SK-N-MC (cell line): ENCODE data around the gene ATXN7.

Source experiments
- EZH2 ChIP-seq: fragments of 200-600 bp; sonication (generic); IDR thresholded peaks from one replicate; pipeline ENCODE4 v1.6.1; 2017; ENCODE audit warnings: antibody characterized with exemption
- FOXP2 ChIP-seq: optimal IDR thresholded peaks from 2 replicates; pipeline ENCODE3; 2011; ENCODE audit warnings: mild to moderate bottlenecking, moderate library complexity; ENCODE audit not compliant: insufficient read depth; ENCODE audit errors: extremely low read length, control extremely low read depth
- POLR2AphosphoS5 ChIP-seq: IDR thresholded peaks from 2 replicates; pipeline ENCODE4 v1.6.1; 2012; ENCODE audit warnings: mild to moderate bottlenecking, low read depth, low read length, borderline replicate concordance

GRCh38 chr3:64046592-64046991 is 182.9 kb downstream of the ATXN7 start:
- TF ChIP-seq EZH2: no peak
- no peak for TF ChIP-seq POLR2AphosphoS5
- TF ChIP-seq FOXP2: no peak
